ENCODE results near the gene PLAAT1.

The PLAAT1 gene

DNA sequence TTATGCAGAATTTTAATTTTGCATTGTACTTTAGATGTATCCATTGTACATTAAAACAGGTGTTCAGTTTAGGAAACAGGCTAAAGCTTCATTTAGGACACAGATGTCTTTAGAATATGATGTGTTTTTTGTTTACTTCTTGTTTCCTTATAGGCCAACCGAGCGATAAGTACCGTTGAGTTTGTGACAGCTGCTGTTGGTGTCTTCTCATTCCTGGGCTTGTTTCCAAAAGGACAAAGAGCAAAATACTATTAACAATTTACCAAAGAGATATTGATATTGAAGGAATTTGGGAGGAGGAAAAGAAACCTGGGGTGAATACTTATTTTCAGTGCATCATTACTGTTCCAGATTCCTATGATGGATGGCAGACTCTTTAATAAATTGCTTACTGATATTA, 29.4 kb downstream of the PLAAT1 start:
- H3K4me3 ChIP-seq (ENCODE audit: low read length), result no peak overlapping the region
- H3K27ac ChIP-seq (ENCODE audit: low read length), result no peak overlapping the region
- H2AFZ ChIP-seq (ENCODE audit: low read length), result no peak overlapping the region
- TF ChIP-seq, protein P1, sequence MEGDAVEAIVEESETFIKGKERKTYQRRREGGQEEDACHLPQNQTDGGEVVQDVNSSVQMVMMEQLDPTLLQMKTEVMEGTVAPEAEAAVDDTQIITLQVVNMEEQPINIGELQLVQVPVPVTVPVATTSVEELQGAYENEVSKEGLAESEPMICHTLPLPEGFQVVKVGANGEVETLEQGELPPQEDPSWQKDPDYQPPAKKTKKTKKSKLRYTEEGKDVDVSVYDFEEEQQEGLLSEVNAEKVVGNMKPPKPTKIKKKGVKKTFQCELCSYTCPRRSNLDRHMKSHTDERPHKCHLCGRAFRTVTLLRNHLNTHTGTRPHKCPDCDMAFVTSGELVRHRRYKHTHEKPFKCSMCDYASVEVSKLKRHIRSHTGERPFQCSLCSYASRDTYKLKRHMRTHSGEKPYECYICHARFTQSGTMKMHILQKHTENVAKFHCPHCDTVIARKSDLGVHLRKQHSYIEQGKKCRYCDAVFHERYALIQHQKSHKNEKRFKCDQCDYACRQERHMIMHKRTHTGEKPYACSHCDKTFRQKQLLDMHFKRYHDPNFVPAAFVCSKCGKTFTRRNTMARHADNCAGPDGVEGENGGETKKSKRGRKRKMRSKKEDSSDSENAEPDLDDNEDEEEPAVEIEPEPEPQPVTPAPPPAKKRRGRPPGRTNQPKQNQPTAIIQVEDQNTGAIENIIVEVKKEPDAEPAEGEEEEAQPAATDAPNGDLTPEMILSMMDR (IDR thresholded peaks at IDR 0.05; ENCODE audit: low read length), result no peak
- TF ChIP-seq EZH2phosphoT487 (IDR thresholded peaks at IDR 0.05; ENCODE audit: low read length), result no peak
- no peak for TF ChIP-seq EZH2 (optimal IDR thresholded peaks at IDR 0.05; ENCODE audit: low read depth, low read length)
- H3K9me3 ChIP-seq (replicated peaks; ENCODE audit: insufficient read depth, low read length), result no peaks in the 10 kb centered on the region
- no peaks in the 10 kb centered on the region for H3K9me2 ChIP-seq (replicated peaks; ENCODE audit: insufficient read depth, low read length)
- H3K4me2 ChIP-seq (ENCODE audit: low read depth, low read length), result no peak overlapping the region
- no peaks in the 10 kb centered on the region for H3F3A ChIP-seq (ENCODE audit: insufficient read depth, low read length)
- no peaks in the 10 kb centered on the region for H3K36me3 ChIP-seq (replicated peaks; ENCODE audit: insufficient read depth, low read length)
- H3K27me3 ChIP-seq (replicated peaks; ENCODE audit: insufficient read depth, low read length), result no peaks in the 10 kb centered on the region
- no peaks in the 10 kb centered on the region for H3K4me1 ChIP-seq (ENCODE audit: low read length)
- DNase-seq, result no peak
- no peaks in the 10 kb centered on the region for H4K20me1 ChIP-seq (ENCODE audit: insufficient read depth, low read length)
- no peak overlapping the region for H3K9ac ChIP-seq (ENCODE audit: low read length)
- no peaks in the 10 kb centered on the region for H3K79me2 ChIP-seq (ENCODE audit: low read length)

DNA sequence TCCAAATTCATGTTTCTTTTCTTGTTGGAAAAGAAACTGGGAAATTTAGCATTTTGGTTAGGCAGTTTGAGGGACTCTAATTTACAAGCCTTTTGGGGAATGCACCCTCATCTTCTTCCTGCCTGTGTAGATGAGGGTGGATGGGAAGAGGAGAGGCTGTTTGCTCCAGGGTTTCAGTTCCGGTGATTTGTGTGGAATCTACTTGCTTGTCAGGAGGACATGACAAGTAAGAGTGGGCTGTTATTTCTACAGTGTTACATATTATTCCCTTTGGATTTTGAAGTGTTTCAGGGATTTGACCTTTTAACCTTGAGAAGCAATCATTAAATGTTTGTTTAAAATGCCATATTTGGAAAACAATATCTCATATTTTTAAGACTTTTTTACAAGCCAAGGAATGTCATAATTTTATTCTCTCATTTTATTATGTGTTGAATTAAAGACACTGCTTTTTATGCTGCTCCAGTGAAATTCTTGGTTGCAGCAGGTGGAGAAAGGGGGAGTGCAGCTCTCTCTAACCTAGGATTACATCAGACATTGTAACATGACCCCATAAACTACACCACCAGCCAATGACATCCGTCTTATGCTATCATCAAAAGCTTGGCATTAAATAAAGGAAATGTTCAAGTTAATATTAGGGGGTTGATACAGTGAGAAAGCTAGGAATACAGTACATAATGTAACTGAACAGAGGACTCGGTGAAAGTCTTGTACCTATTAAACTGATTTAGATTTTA, 30.2 kb downstream of the PLAAT1 start:
- no peak for DNase-seq

DNA sequence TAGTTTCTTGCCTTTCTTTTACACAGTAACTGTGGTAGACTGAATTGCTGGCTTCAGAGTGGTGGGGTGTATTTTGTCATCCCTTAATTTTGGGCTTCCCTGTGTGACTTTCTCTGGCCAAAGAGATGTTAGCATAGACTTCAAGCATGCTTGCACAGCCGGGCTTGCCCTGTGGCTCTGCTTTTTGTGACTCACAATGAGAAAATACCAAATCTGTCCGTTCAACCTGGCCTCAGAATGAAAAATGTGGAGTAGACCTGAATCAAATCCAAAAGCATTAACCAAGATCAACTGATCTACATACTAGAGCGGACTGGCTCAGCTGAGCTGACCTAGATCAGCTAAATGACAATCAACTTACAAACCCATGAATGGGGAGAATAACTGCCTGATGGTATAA, 51.4 kb downstream of the PLAAT1 start:
- H3K27me3 ChIP-seq (replicated peaks; ENCODE audit: insufficient read depth, low read length), result no peaks in the 10 kb centered on the region
- H4K20me1 ChIP-seq (ENCODE audit: insufficient read depth, low read length), result no peaks in the 10 kb centered on the region
- no peak overlapping the region for H3K9ac ChIP-seq (ENCODE audit: low read length)
- H3K9me2 ChIP-seq (replicated peaks; ENCODE audit: insufficient read depth, low read length), result no peaks in the 10 kb centered on the region
- no peaks in the 10 kb centered on the region for H3F3A ChIP-seq (ENCODE audit: insufficient read depth, low read length)
- no peak overlapping the region for H3K4me3 ChIP-seq (ENCODE audit: low read length)
- no peaks in the 10 kb centered on the region for H3K79me2 ChIP-seq (ENCODE audit: low read length)
- TF ChIP-seq, protein P1 (IDR thresholded peaks at IDR 0.05; ENCODE audit: low read length), result no peak
- TF ChIP-seq EZH2phosphoT487 (IDR thresholded peaks at IDR 0.05; ENCODE audit: low read length) (no peak), EZH2 (optimal IDR thresholded peaks at IDR 0.05; ENCODE audit: low read depth, low read length) (no peak)
- no peaks in the 10 kb centered on the region for H3K9me3 ChIP-seq (replicated peaks; ENCODE audit: insufficient read depth, low read length)
- H3K4me2 ChIP-seq (ENCODE audit: low read depth, low read length), result no peak overlapping the region
- no peak overlapping the region for H3K27ac ChIP-seq (ENCODE audit: low read length)
- no peaks in the 10 kb centered on the region for H3K36me3 ChIP-seq (replicated peaks; ENCODE audit: insufficient read depth, low read length)
- DNase-seq, result no peak
- H2AFZ ChIP-seq (ENCODE audit: low read length), result no peak overlapping the region
- H3K4me1 ChIP-seq (ENCODE audit: low read length), result no peaks in the 10 kb centered on the region

More for the DNA sequence above, 30.2 kb downstream of the PLAAT1 start:
- H3K27ac ChIP-seq (ENCODE audit: low read length), result no peak overlapping the region
- no peaks in the 10 kb centered on the region for H3K4me1 ChIP-seq (ENCODE audit: low read length)
- no peaks in the 10 kb centered on the region for H3K79me2 ChIP-seq (ENCODE audit: low read length)
- no peaks in the 10 kb centered on the region for H3K9me2 ChIP-seq (replicated peaks; ENCODE audit: insufficient read depth, low read length)
- H3K27me3 ChIP-seq (replicated peaks; ENCODE audit: insufficient read depth, low read length), result no peaks in the 10 kb centered on the region
- H3K36me3 ChIP-seq (replicated peaks; ENCODE audit: insufficient read depth, low read length), result no peaks in the 10 kb centered on the region
- H2AFZ ChIP-seq (ENCODE audit: low read length), result no peak overlapping the region
- H3K9me3 ChIP-seq (replicated peaks; ENCODE audit: insufficient read depth, low read length), result no peaks in the 10 kb centered on the region
- no peak overlapping the region for H3K4me3 ChIP-seq (ENCODE audit: low read length)
- no peaks in the 10 kb centered on the region for H4K20me1 ChIP-seq (ENCODE audit: insufficient read depth, low read length)
- TF ChIP-seq, protein P1 (IDR thresholded peaks at IDR 0.05; ENCODE audit: low read length), result no peak
- TF ChIP-seq EZH2 (optimal IDR thresholded peaks at IDR 0.05; ENCODE audit: low read depth, low read length) (no peak), EZH2phosphoT487 (IDR thresholded peaks at IDR 0.05; ENCODE audit: low read length) (no peak)
- H3K4me2 ChIP-seq (ENCODE audit: low read depth, low read length), result no peak overlapping the region
- no peaks in the 10 kb centered on the region for H3F3A ChIP-seq (ENCODE audit: insufficient read depth, low read length)
- H3K9ac ChIP-seq (ENCODE audit: low read length), result no peak overlapping the region

All from MM.1S (cell line).